OCI-LY1 (cell line): ENCODE measurements around the gene ADK.

Source experiments
- EZH2 ChIP-seq: fragments of 200-600 bp; sonication (generic), shearing (Covaris generic); IDR thresholded peaks from 2 replicates; pipeline ENCODE4 v1.8.0; 2017; ENCODE audit warnings: borderline replicate concordance, mixed run types, mild to moderate bottlenecking, antibody characterized with exemption, low read length, moderate library complexity, mixed read lengths
- TF ChIP-seq, protein P1 (sequence below): fragments of 200-600 bp; sonication (generic), shearing (Covaris generic); IDR thresholded peaks from 2 replicates; pipeline ENCODE4 v1.5.1; 2017; ENCODE audit warnings: mild to moderate bottlenecking, antibody characterized with exemption, low read length, moderate library complexity, mixed read lengths

DNA sequence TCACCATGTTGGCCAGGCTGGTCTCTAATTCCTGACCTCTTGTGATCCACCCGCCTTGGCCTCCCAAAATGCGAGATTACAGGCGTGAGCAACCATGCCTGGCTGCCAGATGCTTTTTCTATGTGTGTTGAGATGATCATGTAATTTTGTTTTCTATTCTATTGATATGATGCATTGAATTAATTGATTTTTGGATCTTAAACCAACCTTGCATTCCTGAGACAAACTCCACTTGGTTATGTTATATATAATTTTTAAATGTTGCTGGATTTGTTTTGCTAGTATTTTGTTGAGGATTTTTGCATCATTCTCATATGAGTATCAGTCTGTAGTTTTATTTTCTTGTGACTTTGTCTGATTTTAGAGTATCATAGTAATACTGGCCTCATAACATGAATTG lies 192.8 kb downstream of the ADK start:
- TF ChIP-seq, protein P1, sequence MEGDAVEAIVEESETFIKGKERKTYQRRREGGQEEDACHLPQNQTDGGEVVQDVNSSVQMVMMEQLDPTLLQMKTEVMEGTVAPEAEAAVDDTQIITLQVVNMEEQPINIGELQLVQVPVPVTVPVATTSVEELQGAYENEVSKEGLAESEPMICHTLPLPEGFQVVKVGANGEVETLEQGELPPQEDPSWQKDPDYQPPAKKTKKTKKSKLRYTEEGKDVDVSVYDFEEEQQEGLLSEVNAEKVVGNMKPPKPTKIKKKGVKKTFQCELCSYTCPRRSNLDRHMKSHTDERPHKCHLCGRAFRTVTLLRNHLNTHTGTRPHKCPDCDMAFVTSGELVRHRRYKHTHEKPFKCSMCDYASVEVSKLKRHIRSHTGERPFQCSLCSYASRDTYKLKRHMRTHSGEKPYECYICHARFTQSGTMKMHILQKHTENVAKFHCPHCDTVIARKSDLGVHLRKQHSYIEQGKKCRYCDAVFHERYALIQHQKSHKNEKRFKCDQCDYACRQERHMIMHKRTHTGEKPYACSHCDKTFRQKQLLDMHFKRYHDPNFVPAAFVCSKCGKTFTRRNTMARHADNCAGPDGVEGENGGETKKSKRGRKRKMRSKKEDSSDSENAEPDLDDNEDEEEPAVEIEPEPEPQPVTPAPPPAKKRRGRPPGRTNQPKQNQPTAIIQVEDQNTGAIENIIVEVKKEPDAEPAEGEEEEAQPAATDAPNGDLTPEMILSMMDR = no peak
- no peak for TF ChIP-seq EZH2
